GM12875 (cell line): Measurements from ENCODE around the gene TTC39C.

ENCODE experiments used
- H3K4me3 ChIP-seq: one replicate; pipeline ENCODE4 v1.5.1; 2011; ENCODE audit warnings: low read depth, low read length, control low read depth
- CTCF ChIP-seq: IDR thresholded peaks from 2 replicates; pipeline ENCODE4 v1.5.1; 2011; ENCODE audit warnings: low read depth, mild to moderate bottlenecking, control low read depth, inconsistent platforms, low read length, moderate library complexity, borderline replicate concordance; ENCODE audit not compliant: insufficient read depth

TTC39C gene

DNA sequence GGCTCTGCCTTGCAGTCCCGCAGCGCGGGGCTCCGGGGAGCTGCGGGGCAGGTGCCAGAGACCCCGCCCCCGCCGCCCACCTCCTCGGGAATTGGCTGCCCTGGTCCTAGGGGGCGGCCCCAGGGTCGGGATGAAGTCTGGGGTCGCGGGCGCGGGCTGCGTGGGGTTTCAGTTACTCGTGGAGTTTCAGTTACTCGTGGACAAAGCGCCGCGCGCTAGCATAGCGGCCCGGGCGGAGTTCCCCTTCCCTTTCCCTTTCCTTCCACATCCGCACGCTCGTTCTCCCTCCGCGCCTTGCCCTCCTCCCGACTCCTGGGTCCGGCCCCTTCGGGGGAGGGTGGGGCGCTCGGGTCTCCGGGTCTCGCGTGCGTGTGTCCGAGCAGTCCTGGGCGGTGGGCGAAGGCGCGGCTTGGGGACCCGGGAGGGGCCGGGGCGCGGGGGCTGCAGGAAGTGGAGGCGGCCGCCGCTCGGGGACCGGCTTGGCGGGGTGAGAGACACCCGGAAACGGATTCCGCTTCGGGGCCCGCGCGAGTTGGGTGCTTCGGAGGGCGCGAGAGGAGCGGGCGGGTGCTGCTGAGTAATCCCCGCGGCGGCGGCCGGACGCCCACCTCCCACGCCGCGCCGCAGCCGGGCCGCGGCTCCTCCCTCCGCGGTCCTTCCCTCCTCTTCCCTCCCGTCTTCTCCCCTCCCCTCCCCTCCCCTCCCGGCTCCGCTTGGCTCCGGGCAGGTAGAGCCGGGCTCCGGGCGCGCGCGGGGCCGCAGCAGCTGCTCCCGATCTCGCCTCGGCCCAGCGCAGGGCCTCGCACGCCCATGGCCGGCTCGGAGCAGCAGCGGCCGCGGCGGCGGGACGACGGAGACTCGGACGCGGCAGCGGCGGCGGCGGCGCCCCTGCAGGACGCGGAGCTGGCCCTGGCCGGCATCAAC is at the start of gene TTC39C:
Gene TTC39C (plus strand): TSS at position 693 of the 924 bp plus-strand sequence. CDS start 118 bp downstream, at position 811.
- H3K4me3 ChIP-seq: peak within 1 kb of the TSS; percentile 96
- no peak for TF ChIP-seq CTCF

- no peak for TF ChIP-seq CTCF
- H3K4me3 ChIP-seq: no peak overlapping the region
These were observed 47.6 kb upstream of the TTC39C start for GRCh38 chr18:23966909-23967308.

- no peak overlapping the region for H3K4me3 ChIP-seq
- TF ChIP-seq CTCF: no peak
These were observed 47.0 kb upstream of the TTC39C start for GRCh38 chr18:23967321-23968089.

GRCh38 chr18:23968638-23969604 is 45.6 kb upstream of the TTC39C start:
- TF ChIP-seq CTCF: no peak
- H3K4me3 ChIP-seq: no peak overlapping the region

DNA sequence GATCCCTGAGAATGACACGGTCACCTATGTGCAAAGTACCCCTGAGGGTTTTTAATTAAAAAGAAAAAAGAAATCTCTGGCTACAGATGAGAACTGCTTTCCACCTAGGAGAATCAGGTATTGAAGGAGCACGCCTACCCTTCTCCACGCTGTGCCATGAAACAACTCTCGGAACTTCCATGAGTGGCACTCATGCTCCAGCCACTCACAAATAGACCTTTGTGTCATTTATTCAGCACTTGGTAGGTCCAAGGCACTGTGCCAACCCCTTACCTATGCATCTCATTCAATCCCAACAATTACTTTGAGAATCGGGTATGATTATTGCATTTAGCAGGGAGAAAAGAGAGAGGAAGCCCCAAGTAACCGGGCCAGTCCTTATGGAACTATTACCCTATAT is 44.9 kb upstream of the TTC39C start:
- TF ChIP-seq CTCF: no peak
- H3K4me3 ChIP-seq: no peak overlapping the region

DNA sequence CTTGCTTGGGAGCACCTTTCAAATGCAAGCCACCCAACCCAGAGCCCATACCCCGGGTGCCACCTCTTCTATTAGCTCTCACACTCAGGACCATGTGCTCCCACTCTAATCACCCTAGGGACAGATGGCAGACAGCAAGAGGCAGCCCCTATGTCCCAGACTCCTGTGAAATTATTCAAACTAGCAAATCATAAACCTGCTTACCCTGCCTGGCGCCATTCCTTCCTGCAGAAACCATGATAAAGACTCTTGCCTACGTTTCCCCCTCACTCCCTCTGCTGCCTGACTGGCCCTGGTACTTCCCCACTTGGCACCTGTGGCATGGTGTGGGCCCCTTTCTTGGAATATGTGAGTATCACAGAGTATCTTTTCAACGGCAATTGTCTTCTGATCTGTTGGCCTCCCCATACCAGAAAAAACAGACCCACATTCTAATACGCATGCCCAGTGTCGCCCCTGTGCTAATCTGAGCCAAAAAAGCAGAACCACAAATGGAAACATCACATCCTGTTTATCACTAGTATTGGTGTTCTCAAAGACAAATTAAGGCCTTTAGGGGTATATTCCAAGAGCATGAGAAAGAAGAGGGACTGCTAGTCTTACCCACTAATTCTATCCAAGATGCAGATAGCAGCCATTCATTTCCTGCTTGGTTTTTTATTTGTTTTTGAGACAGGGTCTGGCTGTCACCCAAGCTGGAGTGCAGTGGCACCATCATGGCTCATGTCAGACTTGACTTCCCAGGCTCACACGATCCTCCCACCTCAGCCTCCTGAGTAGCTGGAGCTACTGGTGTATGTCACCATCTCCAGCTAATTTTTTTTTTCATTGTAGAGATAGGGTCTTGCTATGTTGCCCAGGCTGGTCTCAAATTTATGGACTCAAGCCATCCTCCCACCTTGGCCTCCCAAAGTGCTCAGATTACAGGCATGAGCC is 44.1 kb upstream of the TTC39C start:
- no peak for TF ChIP-seq CTCF
- no peak overlapping the region for H3K4me3 ChIP-seq
